Fibroblast of lung (primary cell): Measurements from ENCODE around the gene HELB.

Experiments used
- EZH2 ChIP-seq: IDR thresholded peaks from 2 replicates; pipeline ENCODE4 v1.5.1; 2012; ENCODE audit warnings: low read length, control low read depth, mild to moderate bottlenecking; ENCODE audit errors: missing control alignments
- TF ChIP-seq, protein P1 (sequence below), 2 donors: IDR thresholded peaks in 1 of 2; conservative IDR thresholded peaks in 1 of 2; 1 replicate in 1 of 2; 2 replicates in 1 of 2; pipeline ENCODE4 v1.5.1; 2011 to 2012; ENCODE audit warnings: low read length in 2 of 2, control low read depth in 1 of 2, inconsistent platforms in 1 of 2, low read depth in 1 of 2, mild to moderate bottlenecking in 1 of 2

- TF ChIP-seq, protein P1, sequence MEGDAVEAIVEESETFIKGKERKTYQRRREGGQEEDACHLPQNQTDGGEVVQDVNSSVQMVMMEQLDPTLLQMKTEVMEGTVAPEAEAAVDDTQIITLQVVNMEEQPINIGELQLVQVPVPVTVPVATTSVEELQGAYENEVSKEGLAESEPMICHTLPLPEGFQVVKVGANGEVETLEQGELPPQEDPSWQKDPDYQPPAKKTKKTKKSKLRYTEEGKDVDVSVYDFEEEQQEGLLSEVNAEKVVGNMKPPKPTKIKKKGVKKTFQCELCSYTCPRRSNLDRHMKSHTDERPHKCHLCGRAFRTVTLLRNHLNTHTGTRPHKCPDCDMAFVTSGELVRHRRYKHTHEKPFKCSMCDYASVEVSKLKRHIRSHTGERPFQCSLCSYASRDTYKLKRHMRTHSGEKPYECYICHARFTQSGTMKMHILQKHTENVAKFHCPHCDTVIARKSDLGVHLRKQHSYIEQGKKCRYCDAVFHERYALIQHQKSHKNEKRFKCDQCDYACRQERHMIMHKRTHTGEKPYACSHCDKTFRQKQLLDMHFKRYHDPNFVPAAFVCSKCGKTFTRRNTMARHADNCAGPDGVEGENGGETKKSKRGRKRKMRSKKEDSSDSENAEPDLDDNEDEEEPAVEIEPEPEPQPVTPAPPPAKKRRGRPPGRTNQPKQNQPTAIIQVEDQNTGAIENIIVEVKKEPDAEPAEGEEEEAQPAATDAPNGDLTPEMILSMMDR (conservative IDR thresholded peaks at IDR 0.05 in 1 of 2, IDR thresholded peaks at IDR 0.05 in 1 of 2; ENCODE audit: low read depth in 1 of 2, low read length in 2 of 2) = no peak
- TF ChIP-seq EZH2 = no peak
Observed at GRCh38 chr12:66329941-66330340, 27.6 kb downstream of the HELB start.
